Measurements from ENCODE around the gene CATSPERZ. TPM values are rescaled to one million over a fixed set of nuclear protein-coding genes. Genes with fewer than 3 reads are reported as not detected.
A peak's percentile ranks its signal among the peaks of the same experiment; 100 is the strongest.

CATSPERZ gene
- total RNA-seq, 1 experiment from 2014 or later = not detected

- POLR2A ChIA-PET (ENCODE audit: unreplicated experiment) = no interaction called here
- BruUV-seq (replicated peaks) = no TSS peak
Observed at GRCh38 chr11:64297699-64298358, 2.3 kb upstream of the CATSPERZ start.

GRCh38 chr11:64298966-64299846 lies 952 bp upstream of the CATSPERZ start:
- no peak overlapping the region for H3K4me3 ChIP-seq
- no peaks in the 10 kb centered on the region for H3K79me2 ChIP-seq (ENCODE audit: low read depth)
- no peak for TF ChIP-seq EZH2 (IDR thresholded peaks at IDR 0.05; ENCODE audit: low read depth)
- no peak for TF ChIP-seq CTCF (conservative IDR thresholded peaks at IDR 0.05)
- peak; percentile 23 to 27 for DNase-seq
- no peak overlapping the region for H3K27ac ChIP-seq
- POLR2A ChIA-PET (ENCODE audit: unreplicated experiment) = no interaction called here
- H3K9me3 ChIP-seq (ENCODE audit: insufficient read depth, low read depth) = no peaks in the 10 kb centered on the region
- peaks cover 12% of the 10 kb centered on the region for H3K4me1 ChIP-seq (replicated peaks; ENCODE audit: insufficient read depth)
- peaks cover 17% of the 10 kb centered on the region; the same call in 1 of the 2 replicates for H3F3A ChIP-seq (ENCODE audit: insufficient read depth, low read depth)
- CTCF ChIA-PET = interaction anchor here (0.7 kb wide), 1 partner anchor 28 kb away, joined by 3 read pairs; no protein-coding TSS in a partner anchor
- intact Hi-C loops (cut with micrococcal nuclease; ENCODE audit: unreplicated experiment) = no loop called here
- no peaks in the 10 kb centered on the region for H3K9me2 ChIP-seq (ENCODE audit: insufficient read depth)
- H4K20me1 ChIP-seq (ENCODE audit: insufficient read depth) = no peaks in the 10 kb centered on the region
- 0 out of 2 replicates have a peak, but pooled peaks cover 7% of the 10 kb centered on the region for H3K27me3 ChIP-seq (ENCODE audit: insufficient read depth, low read depth)
- no peaks in the 10 kb centered on the region for H3K36me3 ChIP-seq (ENCODE audit: low read depth)
- H3K4me2 ChIP-seq = no peak overlapping the region
- H2AFZ ChIP-seq = no peak overlapping the region
- no TSS peak for BruUV-seq (replicated peaks)

More at GRCh38 chr11:64297699-64298358, 2.3 kb upstream of the CATSPERZ start:
- H3K27me3 ChIP-seq (ENCODE audit: insufficient read depth, low read depth) = 0 out of 2 replicates have a peak, but pooled peaks cover 7% of the 10 kb centered on the region
- H3K4me3 ChIP-seq = no peak overlapping the region
- CTCF ChIA-PET = no interaction called here
- peak in 1 of 2 experiments; percentile 32 for DNase-seq
- no peaks in the 10 kb centered on the region for H3K79me2 ChIP-seq (ENCODE audit: low read depth)
- H2AFZ ChIP-seq = no peak overlapping the region
- H4K20me1 ChIP-seq (ENCODE audit: insufficient read depth) = no peaks in the 10 kb centered on the region
- intact Hi-C loops (cut with micrococcal nuclease; ENCODE audit: unreplicated experiment) = no loop called here
- peaks cover 5% of the 10 kb centered on the region; the same call in 1 of the 2 replicates for H3F3A ChIP-seq (ENCODE audit: insufficient read depth, low read depth)
- H3K4me2 ChIP-seq = no peak overlapping the region
- peaks cover 4% of the 10 kb centered on the region; the same call in 1 of the 2 replicates for H3K4me1 ChIP-seq (replicated peaks; ENCODE audit: insufficient read depth)
- H3K9me3 ChIP-seq (ENCODE audit: insufficient read depth, low read depth) = no peaks in the 10 kb centered on the region
- H3K9me2 ChIP-seq (ENCODE audit: insufficient read depth) = no peaks in the 10 kb centered on the region
- H3K36me3 ChIP-seq (ENCODE audit: low read depth) = no peaks in the 10 kb centered on the region
- H3K27ac ChIP-seq = no peak overlapping the region
- TF ChIP-seq EZH2 (IDR thresholded peaks at IDR 0.05; ENCODE audit: low read depth) (no peak), CTCF (conservative IDR thresholded peaks at IDR 0.05) (no peak)
